Measurements from ENCODE around the gene PRR5.

PRR5 gene

GRCh38 chr22:44740307-44740706 is 38.3 kb downstream of the PRR5 start:
- Histone ChIP-seq H3K27ac (ENCODE audit: low read length) (no peak overlapping the region), H4K20me1 (ENCODE audit: insufficient read depth, low read length) (no peaks in the 10 kb centered on the region)

GRCh38 chr22:44741929-44742328 is 39.9 kb downstream of the PRR5 start:
- H3K9ac ChIP-seq (ENCODE audit: low read length), result no peak overlapping the region
- H3K4me3 ChIP-seq (ENCODE audit: low read length), result no peak overlapping the region
- no peaks in the 10 kb centered on the region for H4K20me1 ChIP-seq (ENCODE audit: insufficient read depth, low read length)
- TF ChIP-seq EZH2phosphoT487 (IDR thresholded peaks at IDR 0.05; ENCODE audit: low read depth), result no peak
- TF ChIP-seq CTCF (IDR thresholded peaks at IDR 0.05; ENCODE audit: low read depth, low read length), result no peak
- peaks cover 8% of the 10 kb centered on the region for H3K27me3 ChIP-seq (ENCODE audit: low read depth, low read length)
- no peak overlapping the region for H2AFZ ChIP-seq (ENCODE audit: low read depth, low read length)
- H3K4me1 ChIP-seq (ENCODE audit: low read length), result peaks cover 13% of the 10 kb centered on the region
- no peaks in the 10 kb centered on the region for H3K79me2 ChIP-seq (ENCODE audit: low read length)
- H3K4me2 ChIP-seq (ENCODE audit: low read length), result no peak overlapping the region
- H3K36me3 ChIP-seq (replicated peaks; ENCODE audit: low read depth, low read length), result no peaks in the 10 kb centered on the region
- H3K9me3 ChIP-seq (ENCODE audit: insufficient read depth, low read length), result no peaks in the 10 kb centered on the region
- no peak overlapping the region for H3K27ac ChIP-seq (ENCODE audit: low read length)

More at GRCh38 chr22:44740307-44740706, 38.3 kb downstream of the PRR5 start:
- no peak overlapping the region for H3K4me3 ChIP-seq (ENCODE audit: low read length)
- no peaks in the 10 kb centered on the region for H3K4me1 ChIP-seq (ENCODE audit: low read length)
- no peak overlapping the region for H2AFZ ChIP-seq (ENCODE audit: low read depth, low read length)
- H3K9ac ChIP-seq (ENCODE audit: low read length), result no peak overlapping the region
- no peak overlapping the region for H3K4me2 ChIP-seq (ENCODE audit: low read length)
- no peaks in the 10 kb centered on the region for H3K9me3 ChIP-seq (ENCODE audit: insufficient read depth, low read length)
- TF ChIP-seq CTCF (IDR thresholded peaks at IDR 0.05; ENCODE audit: low read depth, low read length) (no peak), EZH2phosphoT487 (IDR thresholded peaks at IDR 0.05; ENCODE audit: low read depth) (no peak)
- no peaks in the 10 kb centered on the region for H3K36me3 ChIP-seq (replicated peaks; ENCODE audit: low read depth, low read length)
- no peaks in the 10 kb centered on the region for H3K79me2 ChIP-seq (ENCODE audit: low read length)
- H3K27me3 ChIP-seq (ENCODE audit: low read depth, low read length), result peaks cover 5% of the 10 kb centered on the region

- Histone ChIP-seq H3K9me3 (ENCODE audit: insufficient read depth, low read length) (no peaks in the 10 kb centered on the region), H4K20me1 (ENCODE audit: insufficient read depth, low read length) (no peaks in the 10 kb centered on the region), H3K79me2 (ENCODE audit: low read length) (no peaks in the 10 kb centered on the region), H3K9ac (ENCODE audit: low read length) (no peak overlapping the region), H3K4me3 (ENCODE audit: low read length) (no peak overlapping the region), H3K4me2 (ENCODE audit: low read length) (no peak overlapping the region), H3K36me3 (replicated peaks; ENCODE audit: low read depth, low read length) (no peaks in the 10 kb centered on the region), H3K4me1 (ENCODE audit: low read length) (peaks cover 16% of the 10 kb centered on the region), H3K27ac (ENCODE audit: low read length) (no peak overlapping the region), H2AFZ (ENCODE audit: low read depth, low read length) (no peak overlapping the region), H3K27me3 (ENCODE audit: low read depth, low read length) (peaks cover 8% of the 10 kb centered on the region)
- TF ChIP-seq EZH2phosphoT487 (IDR thresholded peaks at IDR 0.05; ENCODE audit: low read depth), result no peak
- no peak for TF ChIP-seq CTCF (IDR thresholded peaks at IDR 0.05; ENCODE audit: low read depth, low read length)
Observed at GRCh38 chr22:44743247-44743646, 41.2 kb downstream of the PRR5 start.

- Histone ChIP-seq H3K36me3 (replicated peaks; ENCODE audit: low read depth, low read length) (no peaks in the 10 kb centered on the region), H3K27ac (ENCODE audit: low read length) (no peak overlapping the region), H3K4me3 (ENCODE audit: low read length) (no peak overlapping the region), H3K4me1 (ENCODE audit: low read length) (peaks cover 16% of the 10 kb centered on the region), H2AFZ (ENCODE audit: low read depth, low read length) (no peak overlapping the region), H4K20me1 (ENCODE audit: insufficient read depth, low read length) (no peaks in the 10 kb centered on the region), H3K9ac (ENCODE audit: low read length) (no peak overlapping the region), H3K79me2 (ENCODE audit: low read length) (no peaks in the 10 kb centered on the region), H3K9me3 (ENCODE audit: insufficient read depth, low read length) (no peaks in the 10 kb centered on the region), H3K27me3 (ENCODE audit: low read depth, low read length) (peaks cover 8% of the 10 kb centered on the region), H3K4me2 (ENCODE audit: low read length) (no peak overlapping the region)
- TF ChIP-seq CTCF (IDR thresholded peaks at IDR 0.05; ENCODE audit: low read depth, low read length), result no peak
- no peak for TF ChIP-seq EZH2phosphoT487 (IDR thresholded peaks at IDR 0.05; ENCODE audit: low read depth)
Observed at GRCh38 chr22:44743804-44744211, 41.8 kb downstream of the PRR5 start.

All from OCI-LY3 (cell line).